GM12878 (cell line): ENCODE measurements around the gene FBXL22.

Experiments used
- CREB1 ChIP-seq: IDR thresholded peaks from 2 replicates; pipeline ENCODE4 v1.6.1; 2012; ENCODE audit warnings: low read depth, mild to moderate bottlenecking, inconsistent platforms
- CTCF ChIP-seq, 3 experiments: IDR thresholded peaks in 2 of 3; conservative IDR thresholded peaks in 1 of 3; 2 replicates each; pipeline ENCODE4 v1.5.1; 2011; ENCODE audit warnings: low read depth in 3 of 3, low read length in 3 of 3, mild to moderate bottlenecking in 3 of 3, control low read depth in 2 of 3, moderate library complexity in 2 of 3, inconsistent platforms in 1 of 3, mixed read lengths in 1 of 3; ENCODE audit not compliant: control insufficient read depth in 2 of 3, insufficient read depth in 1 of 3; ENCODE audit errors: extremely low read depth in 1 of 3
- NFYB ChIP-seq: IDR thresholded peaks from 2 replicates; pipeline ENCODE4 v1.6.1; 2011; ENCODE audit warnings: low read depth, mild to moderate bottlenecking, low read length, improper control_type of control experiment, moderate library complexity; ENCODE audit not compliant: insufficient read depth
- SIN3A ChIP-seq: IDR thresholded peaks from 2 replicates; pipeline ENCODE4 v1.6.1; 2012; ENCODE audit warnings: low read depth, low read length, improper control_type of control experiment
- SPI1 ChIP-seq: IDR thresholded peaks from 2 replicates; pipeline ENCODE4 v1.6.1; 2011; ENCODE audit warnings: low read depth, mild to moderate bottlenecking, low read length, moderate library complexity, borderline replicate concordance; ENCODE audit not compliant: insufficient read depth
- ZSCAN29 ChIP-seq: fragments of 450-650 bp; IDR thresholded peaks from 2 replicates; pipeline ENCODE4 v1.6.1; 2017; ENCODE audit warnings: mild to moderate bottlenecking, moderate library complexity

GRCh38 chr15:63576441-63576840 is 20.7 kb upstream of the FBXL22 start:
- TF ChIP-seq ZSCAN29 (no peak), SIN3A (no peak), CREB1 (no peak), CTCF (IDR thresholded peaks at IDR 0.05 in 2 of 3, conservative IDR thresholded peaks at IDR 0.05 in 1 of 3; ENCODE audit: control insufficient read depth in 2 of 3, extremely low read depth in 1 of 3, insufficient read depth in 1 of 3, low read depth in 3 of 3, low read length in 3 of 3) (no peak), NFYB (no peak), SPI1 (no peak)
